GM12878 (cell line): ENCODE results near the gene ZNF423.

Experiments used
- BRCA1 ChIP-seq: IDR thresholded peaks from 2 replicates; pipeline ENCODE4 v1.6.1; 2011; ENCODE audit warnings: low read depth, low read length, improper control_type of control experiment
- EP300 ChIP-seq, 2 experiments: fragments of 150-350 bp in 1 of 2; IDR thresholded peaks; 2 replicates each; pipeline ENCODE4 v1.6.1; 2011 to 2012; ENCODE audit warnings: low read depth in 2 of 2, low read length in 2 of 2, borderline replicate concordance in 1 of 2, improper control_type of control experiment in 1 of 2, inconsistent platforms in 1 of 2; ENCODE audit not compliant: control insufficient read depth in 1 of 2
- EZH2 ChIP-seq: IDR thresholded peaks from 2 replicates; pipeline ENCODE4 v1.6.1; 2012; ENCODE audit warnings: low read depth, mild to moderate bottlenecking, control low read depth, inconsistent platforms, low read length, borderline replicate concordance; ENCODE audit not compliant: control insufficient read depth
- HDAC2 ChIP-seq: fragments of 200-600 bp; sonication (generic); IDR thresholded peaks from 2 replicates; pipeline ENCODE4 v1.6.1; 2017
- MYC ChIP-seq: IDR thresholded peaks from 2 replicates; pipeline ENCODE4 v1.6.1; 2011; ENCODE audit warnings: mild to moderate bottlenecking, low read length, moderate library complexity, inconsistent platforms; ENCODE audit not compliant: insufficient read depth, insufficient replicate concordance, insufficient read length, severe bottlenecking
- NFYA ChIP-seq: IDR thresholded peaks from 2 replicates; pipeline ENCODE4 v1.6.1; 2011; ENCODE audit warnings: low read depth, mild to moderate bottlenecking, low read length, improper control_type of control experiment, borderline replicate concordance
- NFYB ChIP-seq: IDR thresholded peaks from 2 replicates; pipeline ENCODE4 v1.6.1; 2011; ENCODE audit warnings: low read depth, mild to moderate bottlenecking, low read length, improper control_type of control experiment, moderate library complexity; ENCODE audit not compliant: insufficient read depth
- POLR2A ChIP-seq: IDR thresholded peaks from 2 replicates; pipeline ENCODE4 v1.6.1; 2011; ENCODE audit warnings: low read depth, mild to moderate bottlenecking, low read length
- POLR2AphosphoS2 ChIP-seq: IDR thresholded peaks from 2 replicates; pipeline ENCODE4 v1.6.1; 2011; ENCODE audit warnings: low read depth, mild to moderate bottlenecking, low read length, improper control_type of control experiment, moderate library complexity
- POLR2AphosphoS5 ChIP-seq: IDR thresholded peaks from 2 replicates; pipeline ENCODE4 v1.6.1; 2011; ENCODE audit warnings: mild to moderate bottlenecking, low read length, inconsistent platforms
- TF ChIP-seq, protein P1 (sequence below): fragments of 450-650 bp; IDR thresholded peaks from 2 replicates; pipeline ENCODE4 v1.6.1; 2014; ENCODE audit warnings: mild to moderate bottlenecking
- TF ChIP-seq, protein P2 (sequence below), 3 experiments: IDR thresholded peaks in 2 of 3; conservative IDR thresholded peaks in 1 of 3; 2 replicates each; pipeline ENCODE4 v1.5.1; 2011; ENCODE audit warnings: low read depth in 3 of 3, low read length in 3 of 3, mild to moderate bottlenecking in 3 of 3, control low read depth in 2 of 3, moderate library complexity in 2 of 3, inconsistent platforms in 1 of 3, mixed read lengths in 1 of 3; ENCODE audit not compliant: control insufficient read depth in 2 of 3, insufficient read depth in 1 of 3; ENCODE audit errors: extremely low read depth in 1 of 3
- TF ChIP-seq, protein P3 (sequence below): fragments of 450-650 bp; IDR thresholded peaks from 2 replicates; pipeline ENCODE4 v1.6.1; 2018; ENCODE audit warnings: borderline replicate concordance, mild to moderate bottlenecking; ENCODE audit not compliant: partially characterized antibody
- TF ChIP-seq, protein P4 (sequence below): fragments of 450-650 bp; formaldehyde crosslinking; IDR thresholded peaks from 2 replicates; pipeline ENCODE4 v1.4.0; 2020; ENCODE audit warnings: mild to moderate bottlenecking, moderate library complexity

DNA sequence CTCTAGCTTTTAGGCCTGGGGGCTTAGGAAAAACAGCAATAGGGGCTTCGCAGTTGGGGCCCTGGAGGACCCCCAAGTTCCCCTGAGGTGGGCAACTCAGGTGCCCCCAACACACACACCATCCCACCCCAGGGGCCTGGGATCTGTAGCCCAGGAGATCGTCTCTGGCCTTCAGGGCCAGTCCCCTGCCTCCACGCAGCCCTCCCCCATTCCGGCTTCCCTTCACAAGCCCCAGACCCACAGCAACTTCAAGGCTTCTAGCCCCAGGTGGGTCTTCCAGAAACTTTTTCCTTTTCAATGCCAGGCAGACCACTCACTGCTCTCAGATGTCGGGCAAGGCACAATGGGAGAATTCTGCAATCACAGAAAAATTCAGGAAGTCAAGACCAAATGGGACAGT is 402.9 kb downstream of the ZNF423 start:
- TF ChIP-seq, protein P1, sequence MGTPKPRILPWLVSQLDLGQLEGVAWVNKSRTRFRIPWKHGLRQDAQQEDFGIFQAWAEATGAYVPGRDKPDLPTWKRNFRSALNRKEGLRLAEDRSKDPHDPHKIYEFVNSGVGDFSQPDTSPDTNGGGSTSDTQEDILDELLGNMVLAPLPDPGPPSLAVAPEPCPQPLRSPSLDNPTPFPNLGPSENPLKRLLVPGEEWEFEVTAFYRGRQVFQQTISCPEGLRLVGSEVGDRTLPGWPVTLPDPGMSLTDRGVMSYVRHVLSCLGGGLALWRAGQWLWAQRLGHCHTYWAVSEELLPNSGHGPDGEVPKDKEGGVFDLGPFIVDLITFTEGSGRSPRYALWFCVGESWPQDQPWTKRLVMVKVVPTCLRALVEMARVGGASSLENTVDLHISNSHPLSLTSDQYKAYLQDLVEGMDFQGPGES: no peak
- TF ChIP-seq EZH2 (no peak), POLR2A (no peak), HDAC2 (no peak), MYC (no peak), BRCA1 (no peak), NFYA (no peak), POLR2AphosphoS5 (no peak), EP300 (IDR thresholded peaks at IDR 0.05; ENCODE audit: borderline replicate concordance in 1 of 2, control insufficient read depth in 1 of 2, low read depth in 2 of 2, low read length in 2 of 2) (no peak), POLR2AphosphoS2 (no peak), NFYB (no peak)
- TF ChIP-seq, protein P2, sequence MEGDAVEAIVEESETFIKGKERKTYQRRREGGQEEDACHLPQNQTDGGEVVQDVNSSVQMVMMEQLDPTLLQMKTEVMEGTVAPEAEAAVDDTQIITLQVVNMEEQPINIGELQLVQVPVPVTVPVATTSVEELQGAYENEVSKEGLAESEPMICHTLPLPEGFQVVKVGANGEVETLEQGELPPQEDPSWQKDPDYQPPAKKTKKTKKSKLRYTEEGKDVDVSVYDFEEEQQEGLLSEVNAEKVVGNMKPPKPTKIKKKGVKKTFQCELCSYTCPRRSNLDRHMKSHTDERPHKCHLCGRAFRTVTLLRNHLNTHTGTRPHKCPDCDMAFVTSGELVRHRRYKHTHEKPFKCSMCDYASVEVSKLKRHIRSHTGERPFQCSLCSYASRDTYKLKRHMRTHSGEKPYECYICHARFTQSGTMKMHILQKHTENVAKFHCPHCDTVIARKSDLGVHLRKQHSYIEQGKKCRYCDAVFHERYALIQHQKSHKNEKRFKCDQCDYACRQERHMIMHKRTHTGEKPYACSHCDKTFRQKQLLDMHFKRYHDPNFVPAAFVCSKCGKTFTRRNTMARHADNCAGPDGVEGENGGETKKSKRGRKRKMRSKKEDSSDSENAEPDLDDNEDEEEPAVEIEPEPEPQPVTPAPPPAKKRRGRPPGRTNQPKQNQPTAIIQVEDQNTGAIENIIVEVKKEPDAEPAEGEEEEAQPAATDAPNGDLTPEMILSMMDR (IDR thresholded peaks at IDR 0.05 in 2 of 3, conservative IDR thresholded peaks at IDR 0.05 in 1 of 3; ENCODE audit: control insufficient read depth in 2 of 3, extremely low read depth in 1 of 3, insufficient read depth in 1 of 3, low read depth in 3 of 3, low read length in 3 of 3): no peak
- TF ChIP-seq, protein P3, sequence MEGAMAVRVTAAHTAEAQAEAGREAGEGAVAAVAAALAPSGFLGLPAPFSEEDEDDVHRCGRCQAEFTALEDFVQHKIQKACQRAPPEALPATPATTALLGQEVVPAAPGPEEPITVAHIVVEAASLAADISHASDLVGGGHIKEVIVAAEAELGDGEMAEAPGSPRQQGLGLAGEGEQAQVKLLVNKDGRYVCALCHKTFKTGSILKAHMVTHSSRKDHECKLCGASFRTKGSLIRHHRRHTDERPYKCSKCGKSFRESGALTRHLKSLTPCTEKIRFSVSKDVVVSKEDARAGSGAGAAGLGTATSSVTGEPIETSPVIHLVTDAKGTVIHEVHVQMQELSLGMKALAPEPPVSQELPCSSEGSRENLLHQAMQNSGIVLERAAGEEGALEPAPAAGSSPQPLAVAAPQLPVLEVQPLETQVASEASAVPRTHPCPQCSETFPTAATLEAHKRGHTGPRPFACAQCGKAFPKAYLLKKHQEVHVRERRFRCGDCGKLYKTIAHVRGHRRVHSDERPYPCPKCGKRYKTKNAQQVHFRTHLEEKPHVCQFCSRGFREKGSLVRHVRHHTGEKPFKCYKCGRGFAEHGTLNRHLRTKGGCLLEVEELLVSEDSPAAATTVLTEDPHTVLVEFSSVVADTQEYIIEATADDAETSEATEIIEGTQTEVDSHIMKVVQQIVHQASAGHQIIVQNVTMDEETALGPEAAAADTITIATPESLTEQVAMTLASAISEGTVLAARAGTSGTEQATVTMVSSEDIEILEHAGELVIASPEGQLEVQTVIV: no peak
- TF ChIP-seq, protein P4, sequence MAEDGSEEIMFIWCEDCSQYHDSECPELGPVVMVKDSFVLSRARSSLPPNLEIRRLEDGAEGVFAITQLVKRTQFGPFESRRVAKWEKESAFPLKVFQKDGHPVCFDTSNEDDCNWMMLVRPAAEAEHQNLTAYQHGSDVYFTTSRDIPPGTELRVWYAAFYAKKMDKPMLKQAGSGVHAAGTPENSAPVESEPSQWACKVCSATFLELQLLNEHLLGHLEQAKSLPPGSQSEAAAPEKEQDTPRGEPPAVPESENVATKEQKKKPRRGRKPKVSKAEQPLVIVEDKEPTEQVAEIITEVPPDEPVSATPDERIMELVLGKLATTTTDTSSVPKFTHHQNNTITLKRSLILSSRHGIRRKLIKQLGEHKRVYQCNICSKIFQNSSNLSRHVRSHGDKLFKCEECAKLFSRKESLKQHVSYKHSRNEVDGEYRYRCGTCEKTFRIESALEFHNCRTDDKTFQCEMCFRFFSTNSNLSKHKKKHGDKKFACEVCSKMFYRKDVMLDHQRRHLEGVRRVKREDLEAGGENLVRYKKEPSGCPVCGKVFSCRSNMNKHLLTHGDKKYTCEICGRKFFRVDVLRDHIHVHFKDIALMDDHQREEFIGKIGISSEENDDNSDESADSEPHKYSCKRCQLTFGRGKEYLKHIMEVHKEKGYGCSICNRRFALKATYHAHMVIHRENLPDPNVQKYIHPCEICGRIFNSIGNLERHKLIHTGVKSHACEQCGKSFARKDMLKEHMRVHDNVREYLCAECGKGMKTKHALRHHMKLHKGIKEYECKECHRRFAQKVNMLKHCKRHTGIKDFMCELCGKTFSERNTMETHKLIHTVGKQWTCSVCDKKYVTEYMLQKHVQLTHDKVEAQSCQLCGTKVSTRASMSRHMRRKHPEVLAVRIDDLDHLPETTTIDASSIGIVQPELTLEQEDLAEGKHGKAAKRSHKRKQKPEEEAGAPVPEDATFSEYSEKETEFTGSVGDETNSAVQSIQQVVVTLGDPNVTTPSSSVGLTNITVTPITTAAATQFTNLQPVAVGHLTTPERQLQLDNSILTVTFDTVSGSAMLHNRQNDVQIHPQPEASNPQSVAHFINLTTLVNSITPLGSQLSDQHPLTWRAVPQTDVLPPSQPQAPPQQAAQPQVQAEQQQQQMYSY: no peak
